ENCODE measurements around the gene SIGLEC11. TPM values are rescaled to one million over a fixed set of nuclear protein-coding genes. Genes with fewer than 3 reads are reported as not detected.
"Not testable (repeated sequence)": the region's sequence is repeated elsewhere in the genome, so short reads cannot be mapped to it uniquely, and the experiment has no call there.

The SIGLEC11 gene
- total RNA-seq, 2 donors from 2014 or later = not detected

DNA sequence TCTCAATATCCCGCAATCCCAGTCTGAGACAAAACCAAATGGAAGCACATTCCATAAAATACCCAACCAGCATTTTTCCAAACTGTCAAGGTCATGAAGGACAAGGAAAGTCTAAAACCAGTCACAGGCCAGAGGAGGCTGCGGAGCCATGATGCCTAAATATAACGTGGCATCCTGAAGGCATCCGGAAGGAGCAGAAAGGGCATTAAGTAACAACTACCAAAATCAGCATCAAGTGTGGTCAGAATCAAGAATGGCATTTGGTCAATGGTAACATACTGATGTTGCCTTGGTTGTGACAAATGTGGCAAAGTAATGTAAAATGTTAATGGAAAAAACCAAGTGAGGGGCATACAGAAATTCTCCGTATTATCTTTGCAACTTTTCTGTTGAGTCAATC is 35.5 kb downstream of the SIGLEC11 start:
- H3K27ac ChIP-seq (ENCODE audit: low read depth, low read length) = no peak overlapping the region
- DNase-seq = no peak
- Mint-ChIP-seq H3K36me3 (ENCODE audit: low read depth) (peaks cover 67% of the 10 kb centered on the region), H3K4me1 (peaks cover 20% of the 10 kb centered on the region), H3K9me3 (no peaks in the 10 kb centered on the region), H3K27me3 (ENCODE audit: insufficient read depth) (no peaks in the 10 kb centered on the region), H3K4me3 (no peak overlapping the region), H3K27ac (no peak overlapping the region)
- no peak overlapping the region for H3K4me3 ChIP-seq (ENCODE audit: low read length)
- 95 to 100% methylated on average over 2 to 5 of the region's 5 CpGs for WGBS, 2 experiments (ENCODE audit: insufficient coverage in 1 of 2, insufficient read length in 1 of 2)
- TF ChIP-seq, protein P1, sequence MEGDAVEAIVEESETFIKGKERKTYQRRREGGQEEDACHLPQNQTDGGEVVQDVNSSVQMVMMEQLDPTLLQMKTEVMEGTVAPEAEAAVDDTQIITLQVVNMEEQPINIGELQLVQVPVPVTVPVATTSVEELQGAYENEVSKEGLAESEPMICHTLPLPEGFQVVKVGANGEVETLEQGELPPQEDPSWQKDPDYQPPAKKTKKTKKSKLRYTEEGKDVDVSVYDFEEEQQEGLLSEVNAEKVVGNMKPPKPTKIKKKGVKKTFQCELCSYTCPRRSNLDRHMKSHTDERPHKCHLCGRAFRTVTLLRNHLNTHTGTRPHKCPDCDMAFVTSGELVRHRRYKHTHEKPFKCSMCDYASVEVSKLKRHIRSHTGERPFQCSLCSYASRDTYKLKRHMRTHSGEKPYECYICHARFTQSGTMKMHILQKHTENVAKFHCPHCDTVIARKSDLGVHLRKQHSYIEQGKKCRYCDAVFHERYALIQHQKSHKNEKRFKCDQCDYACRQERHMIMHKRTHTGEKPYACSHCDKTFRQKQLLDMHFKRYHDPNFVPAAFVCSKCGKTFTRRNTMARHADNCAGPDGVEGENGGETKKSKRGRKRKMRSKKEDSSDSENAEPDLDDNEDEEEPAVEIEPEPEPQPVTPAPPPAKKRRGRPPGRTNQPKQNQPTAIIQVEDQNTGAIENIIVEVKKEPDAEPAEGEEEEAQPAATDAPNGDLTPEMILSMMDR (conservative IDR thresholded peaks at IDR 0.05) = no peak
- H3K27me3 ChIP-seq (ENCODE audit: control insufficient read depth, insufficient read depth, low read length, poor library complexity, severe bottlenecking) = no peaks in the 10 kb centered on the region
- no peak overlapping the region for H3K9ac ChIP-seq (ENCODE audit: extremely low read depth, low read length, poor library complexity, severe bottlenecking)
- peaks cover 7% of the 10 kb centered on the region for H3K4me1 ChIP-seq (ENCODE audit: control insufficient read depth, insufficient read depth, low read length)
- H3K36me3 ChIP-seq (ENCODE audit: control insufficient read depth, insufficient read depth, low read length) = peaks cover 62% of the 10 kb centered on the region
- no peaks in the 10 kb centered on the region for H3K9me3 ChIP-seq (ENCODE audit: control insufficient read depth, low read length)

DNA sequence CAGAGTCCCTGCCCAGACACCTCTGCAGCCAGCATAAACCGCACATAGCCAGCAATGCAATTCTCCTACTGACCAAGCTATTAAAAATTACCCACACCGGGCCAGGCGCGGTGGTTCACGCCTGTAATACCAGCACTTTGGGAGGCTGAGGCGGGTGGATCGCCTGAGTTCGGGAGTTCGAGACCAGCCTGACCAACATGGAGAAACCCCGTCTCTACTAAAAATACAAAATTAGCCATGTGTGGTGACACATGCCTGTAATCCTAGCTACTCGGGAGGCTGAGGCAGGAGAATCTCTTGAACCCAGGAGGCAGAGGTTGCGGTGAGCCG is 36.1 kb downstream of the SIGLEC11 start:
- not testable (repeated sequence) for H3K4me3 Mint-ChIP-seq; H3K9me3 ChIP-seq (ENCODE audit: control insufficient read depth, low read length); H3K27me3 ChIP-seq (ENCODE audit: control insufficient read depth, insufficient read depth, low read length, poor library complexity, severe bottlenecking); DNase-seq; H3K4me3 ChIP-seq (ENCODE audit: low read length); H3K9ac ChIP-seq (ENCODE audit: extremely low read depth, low read length, poor library complexity, severe bottlenecking); H3K4me1 ChIP-seq (ENCODE audit: control insufficient read depth, insufficient read depth, low read length); H3K27me3 Mint-ChIP-seq (ENCODE audit: insufficient read depth); H3K27ac ChIP-seq (ENCODE audit: low read depth, low read length); H3K27ac Mint-ChIP-seq; H3K9me3 Mint-ChIP-seq
- Mint-ChIP-seq H3K36me3 (ENCODE audit: low read depth) (peaks cover 62% of the 10 kb centered on the region), H3K4me1 (peaks cover 20% of the 10 kb centered on the region)
- WGBS, 2 experiments (ENCODE audit: insufficient coverage in 1 of 2, insufficient read length in 1 of 2) = 93 to 97% methylated on average over 3 to 13 of the region's 13 CpGs
- H3K36me3 ChIP-seq (ENCODE audit: control insufficient read depth, insufficient read depth, low read length) = peaks cover 63% of the 10 kb centered on the region

DNA sequence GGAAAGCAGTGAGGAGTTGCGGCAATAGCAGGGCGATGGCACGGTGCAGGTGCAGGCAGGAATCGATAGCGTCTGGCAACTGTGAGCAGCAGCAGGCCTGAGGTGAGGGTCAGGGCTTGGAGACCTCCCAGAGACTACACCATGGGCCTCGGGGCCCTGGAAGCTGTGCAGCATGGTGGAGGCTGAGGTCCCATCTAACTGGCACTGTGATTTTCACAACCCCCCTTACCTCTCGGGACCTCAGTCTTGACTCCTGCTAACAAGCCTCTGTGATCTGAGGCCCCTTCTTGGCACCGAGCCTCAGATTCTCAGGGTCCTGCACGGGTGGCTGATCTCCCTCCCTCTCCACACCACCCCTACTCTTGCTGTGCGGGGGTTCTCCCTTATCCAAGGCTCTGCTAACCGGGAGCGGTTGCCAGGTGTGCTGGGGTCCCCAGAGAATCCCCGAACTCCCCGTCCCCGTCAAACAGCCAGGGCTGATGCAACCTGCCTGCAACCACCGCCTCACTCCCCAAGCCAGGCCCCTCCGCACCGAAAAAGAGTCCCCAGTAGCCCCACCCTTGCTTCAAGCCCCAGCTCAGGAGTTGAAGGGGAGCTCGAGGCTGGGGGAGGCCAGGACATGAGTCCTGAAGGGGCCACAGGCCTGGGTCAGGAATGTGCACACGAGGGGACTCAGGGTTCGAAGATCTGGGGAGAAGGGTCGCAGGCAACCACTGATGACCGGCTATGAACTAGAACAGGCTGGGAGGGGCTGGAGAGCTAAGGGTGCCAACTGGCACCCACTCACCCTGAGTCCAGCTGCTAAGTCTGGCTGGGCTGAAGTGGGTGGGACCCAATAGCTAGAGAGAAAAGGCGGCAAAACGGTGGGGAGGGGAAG is 36.7 kb downstream of the SIGLEC11 start:
- Mint-ChIP-seq H3K4me1 (peaks cover 22% of the 10 kb centered on the region), H3K4me3 (no peak overlapping the region), H3K36me3 (ENCODE audit: low read depth) (peaks cover 66% of the 10 kb centered on the region), H3K9me3 (no peaks in the 10 kb centered on the region), H3K27ac (no peak overlapping the region), H3K27me3 (ENCODE audit: insufficient read depth) (no peaks in the 10 kb centered on the region)
- H3K9ac ChIP-seq (ENCODE audit: extremely low read depth, low read length, poor library complexity, severe bottlenecking) = no peak overlapping the region
- peaks cover 67% of the 10 kb centered on the region for H3K36me3 ChIP-seq (ENCODE audit: control insufficient read depth, insufficient read depth, low read length)
- peak; percentile 43 for DNase-seq
- H3K27ac ChIP-seq (ENCODE audit: low read depth, low read length) = no peak overlapping the region
- H3K9me3 ChIP-seq (ENCODE audit: control insufficient read depth, low read length) = no peaks in the 10 kb centered on the region
- 92 to 95% methylated on average over 19 to 25 of the region's 25 CpGs for WGBS, 2 experiments (ENCODE audit: insufficient coverage in 1 of 2, insufficient read length in 1 of 2)
- H3K4me3 ChIP-seq (ENCODE audit: low read length) = no peak overlapping the region
- peaks cover 7% of the 10 kb centered on the region for H3K4me1 ChIP-seq (ENCODE audit: control insufficient read depth, insufficient read depth, low read length)
- TF ChIP-seq, protein P1 (conservative IDR thresholded peaks at IDR 0.05) = no peak
- H3K27me3 ChIP-seq (ENCODE audit: control insufficient read depth, insufficient read depth, low read length, poor library complexity, severe bottlenecking) = no peaks in the 10 kb centered on the region
